Measurements from ENCODE around the gene GMFB.

- TF ChIP-seq ZNF274 (IDR thresholded peaks at IDR 0.05; ENCODE audit: low read depth, low read length): no peak
- no peak for TF ChIP-seq SUZ12 (IDR thresholded peaks at IDR 0.05; ENCODE audit: extremely low read depth, insufficient read depth, insufficient read length)
These were observed 35.5 kb downstream of the GMFB start for GRCh38 chr14:54453252-54453651.

All from NT2/D1 (cell line).